GM12878 (cell line): ENCODE results near the gene JTB. TPM values are rescaled to one million over a fixed set of nuclear protein-coding genes. Genes with fewer than 3 reads are reported as not detected.
A peak's percentile ranks its signal among the peaks of the same experiment; 100 is the strongest.

Source experiments
- ATAC-seq: fragments of 200-7000 bp; cut with Tn5 transposase; 3 replicates; pipeline ENCODE4 v1.9.1; 2020; ENCODE audit warnings: mild to moderate bottlenecking, moderate library complexity
- BruUV-seq: library from RNA; stranded (reverse); fragments of 400-500 nt; replicated peaks from 2 replicates; lab custom pipeline; 2021; lab: Mats Ljungman, UMichigan
- CTCF ChIA-PET: fragments of 300-600 bp; sonication (Branson Sonifier 250); formaldehyde crosslinking; extraction: SDS; loops from one replicate; lab custom pipeline; 2021; ENCODE audit warnings: inconsistent platforms; lab: Yijun Ruan, JAX
- POLR2A ChIA-PET: fragments of 350-600 bp; formaldehyde crosslinking; extraction: SDS; loops from one replicate; lab custom pipeline; 2021; ENCODE audit warnings: inconsistent platforms; lab: Charles Lee
- RAD21 ChIA-PET: fragments of 300-600 bp; sonication (Branson Sonifier 250); formaldehyde crosslinking; loops from one replicate; lab custom pipeline; 2023; ENCODE audit warnings: antibody characterized with exemption; ENCODE audit not compliant: unreplicated experiment; lab: Charles Lee
- SMC1A ChIA-PET: fragments of 300-600 bp; sonication (Branson Sonifier 250); formaldehyde crosslinking; loops from one replicate; lab custom pipeline; 2023; ENCODE audit not compliant: unreplicated experiment, uncharacterized antibody; lab: Charles Lee
- DNase-seq: peaks from one replicate; pipeline ENCODE4 v3.0.0-alpha.2; 2011; ENCODE audit warnings: low read depth, low spot score
- FAIRE-seq: peaks from 3 replicates; lab custom pipeline; 2011; peaks lifted over from hg19 to GRCh38; lab: Jason Lieb, UNC
- H2AFZ ChIP-seq: 2 replicates; pipeline ENCODE4 v1.6.0; 2011; ENCODE audit warnings: low read depth, low read length, control low read depth; ENCODE audit not compliant: control insufficient read depth
- H3K27ac ChIP-seq: 2 replicates; pipeline ENCODE4 v1.5.1; 2011; ENCODE audit warnings: control low read depth; ENCODE audit not compliant: control insufficient read depth, insufficient read depth
- H3K27me3 ChIP-seq, 2 experiments: replicated peaks in 1 of 2; 2 replicates each; pipeline versions ENCODE4 v1.6.0 to v1.6.1; 2011; ENCODE audit warnings: low read length in 1 of 2; ENCODE audit not compliant: control insufficient read depth in 2 of 2, insufficient read depth in 2 of 2
- H3K36me3 ChIP-seq, 2 experiments: 2 replicates each; pipeline ENCODE4 v1.5.1; 2011; ENCODE audit warnings: low read length in 1 of 2; ENCODE audit not compliant: control insufficient read depth in 2 of 2, insufficient read depth in 2 of 2
- H3K4me1 ChIP-seq: 2 replicates; pipeline ENCODE4 v1.6.1; 2011; ENCODE audit warnings: mild to moderate bottlenecking, low read length, moderate library complexity, mixed read lengths; ENCODE audit not compliant: control insufficient read depth, insufficient read depth
- H3K4me2 ChIP-seq: 2 replicates; pipeline ENCODE4 v1.6.0; 2011; ENCODE audit warnings: control low read depth; ENCODE audit not compliant: control insufficient read depth, insufficient read depth
- H3K4me3 ChIP-seq: fragments of 200-600 bp; sonication (generic); 2 replicates; pipeline ENCODE4 v1.5.1; 2016
- H3K79me2 ChIP-seq: 2 replicates; pipeline ENCODE4 v1.6.0; 2011; ENCODE audit warnings: low read length; ENCODE audit not compliant: control insufficient read depth, insufficient read depth
- H3K9ac ChIP-seq: 2 replicates; pipeline ENCODE4 v1.8.0; 2011; ENCODE audit warnings: low read length, control low read depth, mixed read lengths; ENCODE audit not compliant: control insufficient read depth, insufficient read depth
- H3K9me3 ChIP-seq: replicated peaks from 3 replicates; pipeline ENCODE4 v1.5.1; 2011; ENCODE audit warnings: mild to moderate bottlenecking, low read length; ENCODE audit not compliant: control insufficient read depth, insufficient read depth
- H4K20me1 ChIP-seq: 2 replicates; pipeline ENCODE4 v1.6.0; 2011; ENCODE audit not compliant: control insufficient read depth, insufficient read depth
- CBX3 ChIP-seq: fragments of 200-600 bp; sonication (generic); IDR thresholded peaks from 2 replicates; pipeline ENCODE4 v1.6.1; 2016; ENCODE audit warnings: low read depth, borderline replicate concordance
- NR2C2 ChIP-seq: IDR thresholded peaks from 2 replicates; pipeline ENCODE4 v1.6.1; 2011; ENCODE audit warnings: borderline replicate concordance, low read depth; ENCODE audit not compliant: control insufficient read depth, insufficient read length
- PAX8 ChIP-seq: fragments of 450-650 bp; IDR thresholded peaks from 2 replicates; pipeline ENCODE4 v1.6.1; 2017; ENCODE audit warnings: mild to moderate bottlenecking, moderate library complexity
- POLR2A ChIP-seq: IDR thresholded peaks from 2 replicates; pipeline ENCODE4 v1.6.1; 2011; ENCODE audit warnings: low read depth, mild to moderate bottlenecking, low read length
- STAT3 ChIP-seq: IDR thresholded peaks from 2 replicates; pipeline ENCODE4 v1.6.1; 2011; ENCODE audit warnings: low read depth, low read length, improper control_type of control experiment
- USF1 ChIP-seq: IDR thresholded peaks from 2 replicates; pipeline ENCODE4 v1.6.1; 2011; ENCODE audit warnings: borderline replicate concordance, low read depth, mild to moderate bottlenecking, moderate library complexity, mixed read lengths, low read length; ENCODE audit not compliant: insufficient read depth; ENCODE audit errors: extremely low read length
- WGBS: methylation state at CpG from one replicate; pipeline ENCODE4 v1.1.6; 2016; ENCODE audit warnings: low lambda C conversion rate; ENCODE audit not compliant: insufficient replicate concordance, insufficient coverage; ENCODE audit errors: missing lambda C conversion rate; 5-methylcytosine and 5-hydroxymethylcytosine counted together
- in situ Hi-C: fragments of 300-500 bp; cut with MboI; formaldehyde crosslinking; loops from 9 replicates; pipeline ENCODE4 v1.14.3; 2018; ENCODE audit warnings: mixed read lengths
- intact Hi-C: fragments of 100-400 bp; cut with micrococcal nuclease; formaldehyde crosslinking; loops from one replicate; pipeline ENCODE4 v1.14.2; 2022; ENCODE audit not compliant: unreplicated experiment
- polyA plus RNA-seq, 11 experiments: library from polyadenylated mRNA; depleted of rRNA in 4 of 11; unstranded in 6 of 11; stranded (reverse) in 5 of 11; fragments of >200 nt; fragmentation: Nextera tagmentation in 4 of 11; fragmentation: Illumina TruSeq in 1 of 11; extraction: Ambion mirVana in 4 of 11; extraction: Trizol in 1 of 11; gene quantifications; 1 replicate in 1 of 11; 2 replicates in 10 of 11; pipeline versions ENCODE4 v1.2.1 to v1.2.3, GENCODE V29; 2011 to 2016; ENCODE audit warnings: inconsistent platforms in 2 of 11, missing spikeins in 2 of 11, low read depth in 1 of 11
- total RNA-seq, 4 experiments: library from RNA; depleted of rRNA in 3 of 4; stranded (reverse); fragments of >200 nt in 3 of 4; fragmentation: Illumina TruSeq in 1 of 4; extraction: Trizol in 1 of 4; gene quantifications; 2 replicates each; pipeline versions ENCODE4 v1.2.1 to v1.2.3, GENCODE V29; 2013 to 2021

The JTB gene
- total and polyA plus RNA-seq, 10 of the 15 experiments (the other 5 are each of a cell fraction or from before 2014, with no cell fraction given), result 25.0 to 298 (median 155) TPM

GRCh38 chr1:153933430-153933829 lies 44.0 kb downstream of the JTB start (continued):
- no peak for TF ChIP-seq NR2C2
- TF ChIP-seq PAX8, result no peak
- TF ChIP-seq CBX3, result no peak
- TF ChIP-seq STAT3, result no peak

- Histone ChIP-seq H3K9ac (no peak overlapping the region), H3K36me3 (peaks cover 17 to 23% of the 10 kb centered on the region in 2 experiments; a peak in 3 of 4 replicates), H3K4me2 (no peak overlapping the region), H3K4me1 (peaks cover 18% of the 10 kb centered on the region), H3K4me3 (no peak overlapping the region), H3K79me2 (no peaks in the 10 kb centered on the region), H2AFZ (no peak overlapping the region), H3K27me3 (no peaks in the 10 kb centered on the region), H4K20me1 (no peaks in the 10 kb centered on the region), H3K27ac (no peak overlapping the region), H3K9me3 (no peaks in the 10 kb centered on the region)
- no TSS peak for BruUV-seq
- intact Hi-C loops (no loop called here), in situ Hi-C loops (no loop called here)
- ChIA-PET RAD21 (no interaction called here), SMC1A (no interaction called here), POLR2A (no interaction called here), CTCF (no interaction called here)
- WGBS, result 98% methylated on average over 16 of the region's 18 CpGs
- TF ChIP-seq USF1, result no peak
- TF ChIP-seq POLR2A, result peak; percentile 41; the same call in 1 of the 2 replicates
- DNase-seq, result no peak
- ATAC-seq, result no peak
- no peak for FAIRE-seq
Measured at GRCh38 chr1:153932156-153933131, 45.0 kb downstream of the JTB start.
